ENCODE measurements around the gene KIRREL1. TPM values are rescaled to one million over a fixed set of nuclear protein-coding genes. Genes with fewer than 3 reads are reported as not detected.

The KIRREL1 gene
- total RNA-seq, 1 experiment from 2014 or later, result 6.8 TPM

DNA sequence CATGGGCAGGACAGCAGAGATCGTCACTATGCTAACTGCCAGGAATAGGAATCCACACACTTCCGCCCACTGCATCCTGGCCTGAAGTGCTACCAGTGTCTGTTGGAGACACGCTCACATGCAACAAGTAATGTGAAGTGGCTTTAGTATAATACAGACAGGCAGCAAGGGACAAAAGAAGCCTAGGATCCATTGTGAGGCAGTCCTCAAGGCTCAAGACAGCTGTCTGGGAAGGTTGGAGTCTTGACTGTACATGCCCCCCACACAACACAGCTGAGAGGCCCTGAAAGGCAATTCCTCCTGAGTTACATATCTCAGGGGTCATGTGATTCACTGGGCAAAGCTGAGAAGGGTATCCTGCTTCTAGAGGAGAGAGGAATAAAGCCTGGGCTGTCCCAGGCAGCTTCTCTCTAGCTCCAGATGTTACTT is 147.3 kb downstream of the KIRREL1 start:
- DNase-seq (ENCODE audit: low spot score), result no peak

DNA sequence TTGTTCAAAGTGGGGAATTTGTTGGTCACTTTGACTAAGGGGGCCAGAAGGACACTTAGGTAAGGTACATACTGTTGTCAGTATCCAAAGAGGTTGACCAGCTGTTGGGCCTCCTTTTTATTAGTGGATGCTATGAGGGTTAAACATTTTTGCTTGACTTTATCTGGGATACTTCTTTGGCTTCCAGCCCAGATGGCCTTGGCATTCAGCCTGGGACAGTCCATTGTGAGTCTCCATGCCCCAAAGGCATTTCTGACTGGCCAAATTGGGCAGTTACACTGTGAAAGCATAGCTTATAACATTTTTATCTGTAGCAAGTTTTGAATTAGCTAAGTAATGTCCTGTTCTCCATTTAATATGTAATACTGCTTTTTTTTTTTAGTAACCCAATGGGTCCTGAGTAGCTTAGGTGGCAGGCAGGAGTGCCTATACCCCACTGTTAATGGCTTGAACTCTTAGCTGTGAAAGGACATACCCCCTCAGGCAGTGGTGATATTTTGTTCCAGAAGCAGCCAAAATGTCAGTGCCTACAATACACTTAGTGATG is 151.8 kb downstream of the KIRREL1 start:
- DNase-seq (ENCODE audit: low spot score), result no peak

DNA sequence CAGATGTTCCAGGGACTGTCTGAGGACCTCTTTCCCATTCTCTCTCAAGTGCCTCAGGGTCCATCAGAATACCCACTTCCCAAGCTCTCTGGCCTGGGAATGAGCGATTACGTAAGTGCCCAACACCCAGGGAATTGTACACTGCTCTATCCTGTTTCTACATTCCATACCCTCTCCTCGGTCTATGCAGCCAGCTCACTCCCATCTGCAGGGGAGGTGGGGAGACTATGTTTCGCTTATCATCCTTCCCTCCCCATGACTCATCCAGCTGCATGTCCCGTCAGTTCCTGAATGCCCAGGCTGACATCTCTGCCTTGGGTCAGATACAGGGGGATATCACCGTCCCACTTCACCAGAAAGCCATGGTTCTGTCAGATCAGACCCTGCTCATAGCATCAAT is 152.7 kb downstream of the KIRREL1 start:
- DNase-seq (ENCODE audit: low spot score), result no peak

DNA sequence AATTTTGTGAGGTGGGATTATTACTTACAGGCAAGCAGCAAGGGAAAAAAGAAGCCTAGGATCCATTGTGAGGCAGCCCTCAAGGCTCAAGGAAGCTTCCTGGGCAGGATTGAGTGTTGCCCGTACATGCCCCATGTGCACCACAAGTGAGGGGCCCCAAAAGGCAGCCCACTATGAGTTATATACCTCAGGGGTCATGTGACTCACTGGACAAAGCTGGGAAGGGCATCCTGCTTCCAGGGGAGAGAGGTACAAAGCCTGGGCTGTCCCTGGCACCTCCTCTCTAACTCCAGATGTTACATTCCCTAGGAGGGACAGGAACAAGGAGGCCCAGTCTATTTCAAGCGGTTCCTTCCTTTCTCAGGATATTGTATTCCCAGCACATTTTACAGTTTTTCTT is 153.3 kb downstream of the KIRREL1 start:
- DNase-seq (ENCODE audit: low spot score), result no peak

DNA sequence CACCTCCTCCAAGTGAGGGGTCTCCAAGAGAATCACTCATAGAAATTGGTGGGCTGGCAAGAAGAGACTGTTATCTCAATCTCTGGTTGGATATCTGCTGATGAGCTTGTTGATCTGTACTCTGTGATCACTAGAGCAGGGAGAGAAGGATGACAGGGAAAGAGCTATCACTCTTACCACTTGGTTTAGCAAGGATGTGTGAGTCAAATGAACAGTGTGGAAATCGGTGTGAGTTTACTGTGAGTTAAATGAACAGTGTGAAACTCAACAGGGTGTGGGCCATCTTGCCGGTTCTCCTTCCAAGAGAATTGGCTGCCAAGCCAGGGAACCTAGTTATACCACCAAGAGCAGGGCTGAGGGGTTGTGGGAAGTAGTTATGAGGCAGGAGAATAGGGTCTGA is 154.0 kb downstream of the KIRREL1 start:
- DNase-seq (ENCODE audit: low spot score), result no peak

DNA sequence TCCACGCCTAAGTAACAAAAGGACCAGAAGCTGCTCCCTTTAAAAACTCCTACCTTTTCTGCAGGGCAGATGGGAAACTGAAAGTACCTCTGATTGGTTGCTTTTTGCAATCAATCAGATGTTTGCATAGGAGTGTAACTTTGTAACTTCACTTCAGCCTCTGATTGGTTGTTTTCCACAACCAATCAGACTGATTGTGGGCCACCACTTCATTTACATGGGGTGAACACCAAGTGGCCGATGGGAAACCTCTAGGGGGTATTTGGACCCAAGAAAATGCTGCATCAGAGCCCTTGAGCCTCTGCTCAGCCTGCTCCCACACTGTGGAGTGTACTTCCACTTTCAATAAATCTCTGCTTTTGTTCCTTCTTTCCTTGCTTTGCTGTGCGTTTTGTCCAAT is 154.4 kb downstream of the KIRREL1 start:
- no peak for DNase-seq (ENCODE audit: low spot score)

DNA sequence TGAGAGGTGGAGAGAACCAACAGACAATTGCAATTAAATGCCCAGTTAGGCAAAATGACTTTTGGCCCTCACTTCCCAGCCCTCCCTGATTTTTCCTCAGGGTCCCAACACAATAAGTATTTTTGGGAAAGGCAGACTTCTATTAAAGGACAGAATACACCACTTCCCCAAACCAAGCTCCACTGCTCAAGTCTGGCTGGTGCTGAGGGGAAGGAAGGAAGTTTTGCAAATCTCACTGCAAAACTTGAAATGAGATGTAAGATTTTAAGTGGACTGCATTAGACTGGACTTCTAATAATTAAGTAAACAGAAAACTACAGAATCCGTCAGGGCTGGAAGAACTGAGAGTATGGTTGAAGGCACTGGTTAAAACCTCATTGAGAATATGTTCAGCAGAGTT is 155.0 kb downstream of the KIRREL1 start:
- DNase-seq (ENCODE audit: low spot score), result no peak

DNA sequence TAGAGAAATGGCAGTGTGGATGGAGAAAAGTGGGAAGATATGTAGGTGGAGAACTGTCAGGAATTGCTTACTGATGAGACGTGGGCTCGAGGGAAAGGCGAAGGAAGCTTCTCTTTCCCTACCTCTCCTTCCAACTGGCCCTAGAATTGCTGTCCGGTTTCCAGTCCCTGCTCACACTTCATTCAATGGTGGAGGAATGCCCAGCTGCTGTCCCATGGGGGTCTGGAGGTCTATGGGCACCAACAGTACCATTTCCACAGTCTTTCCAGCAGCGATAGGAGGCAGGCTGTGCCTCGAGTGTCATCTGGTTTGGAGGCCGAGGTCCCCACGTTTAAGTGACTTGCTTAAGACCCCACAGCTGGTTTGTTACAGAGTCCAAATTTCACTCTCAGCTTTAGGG is 155.7 kb downstream of the KIRREL1 start:
- DNase-seq (ENCODE audit: low spot score), result no peak

Other genes with a start within 250 kb of the KIRREL1 start
- not detected in 2 replicates for gene FCRL2, start 216.5 kb upstream of the KIRREL1 start, total RNA-seq (2014; rRNA removed; shearing (Covaris generic))
- gene FCRL1, start 173.5 kb upstream of the KIRREL1 start, total RNA-seq (2014; rRNA removed; shearing (Covaris generic)), result 0.28 TPM in 1 of 2 replicates, not detected in the other
- gene CD5L, start 151.8 kb upstream of the KIRREL1 start, total RNA-seq (2014; rRNA removed; shearing (Covaris generic)), result not detected in 2 replicates
- not detected in 2 replicates for gene CD1D, start 187.2 kb downstream of the KIRREL1 start, total RNA-seq (2014; rRNA removed; shearing (Covaris generic))

All from HT-29 (cell line).